NCI-H2227 (cell line): Measurements from ENCODE around the gene SRC.
A peak's percentile ranks its signal among the peaks of the same experiment; 100 is the strongest.

ENCODE experiments used
- DNase-seq: peaks from one replicate; lab custom pipeline; 2025; ENCODE audit not compliant: unreplicated experiment; lab: John Stamatoyannopoulos, UW

Gene SRC

DNA sequence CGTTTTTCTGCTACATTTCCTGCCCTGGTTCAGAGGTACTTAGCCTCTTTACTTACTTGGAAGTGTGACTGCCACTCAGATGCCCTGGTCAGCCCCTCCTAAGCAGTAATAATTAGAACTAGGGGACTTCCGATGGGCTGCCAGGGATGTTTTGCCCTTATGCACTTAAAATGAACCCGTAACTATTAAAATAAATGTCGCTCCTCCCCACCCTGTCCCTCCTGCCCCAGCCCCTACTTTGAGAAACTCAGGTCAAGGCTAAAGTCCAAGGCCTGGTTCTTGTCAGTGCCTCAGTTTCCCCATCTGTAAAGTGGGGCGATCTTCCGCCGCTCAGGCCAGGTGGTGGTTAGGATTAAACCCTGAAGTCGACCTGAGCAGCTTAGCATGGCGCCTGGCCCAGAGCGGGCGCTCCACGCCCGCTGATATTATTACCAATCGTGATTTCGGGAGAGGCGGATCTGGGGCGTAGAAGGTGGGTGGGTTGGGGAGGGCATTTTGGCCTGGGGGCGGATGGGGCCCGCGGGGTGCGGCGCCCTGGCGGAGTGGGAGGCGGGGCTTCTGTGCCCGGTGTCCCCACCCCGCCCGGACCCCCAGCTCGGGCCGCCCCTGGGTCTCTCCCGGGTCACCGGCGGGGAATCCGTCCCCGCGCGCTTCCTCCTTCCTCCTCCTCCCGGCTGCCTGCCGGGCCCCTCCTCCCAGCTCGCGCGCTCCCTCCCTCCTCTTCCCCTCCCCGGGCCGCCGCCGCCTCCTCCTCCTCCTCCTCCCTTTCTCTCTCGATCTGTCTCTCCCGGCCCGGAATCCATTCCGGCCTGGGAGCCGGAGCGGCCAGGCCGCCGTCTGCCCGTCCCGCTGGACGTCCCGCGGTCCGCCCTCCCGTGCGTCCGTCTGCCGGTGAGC lies at the start of gene SRC:
TSS of gene SRC (plus strand) at position 802 of the 897 bp plus-strand sequence. CDS start 38,014 bp downstream, outside the sequence.
- peak; percentile 71 for DNase-seq

DNA sequence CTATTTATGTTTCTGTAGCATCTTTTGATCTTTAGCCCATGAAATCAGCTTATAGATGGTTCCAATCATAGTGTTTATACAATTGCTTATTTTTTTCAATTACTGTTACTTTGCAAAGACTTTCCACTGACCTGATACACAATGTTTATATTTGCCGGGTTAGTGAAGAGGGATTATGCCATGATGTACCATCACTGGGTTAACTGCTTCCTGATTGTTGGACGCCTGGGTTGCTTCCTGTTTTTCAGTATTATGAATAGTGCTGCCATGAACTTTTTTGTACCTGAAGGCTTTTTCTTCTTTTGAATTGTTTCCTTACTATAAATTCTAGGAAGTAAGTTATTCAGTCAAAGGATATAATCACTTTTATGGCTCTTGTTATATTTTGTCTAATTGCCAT lies 49.6 kb upstream of the SRC start:
- no peak for DNase-seq

DNA sequence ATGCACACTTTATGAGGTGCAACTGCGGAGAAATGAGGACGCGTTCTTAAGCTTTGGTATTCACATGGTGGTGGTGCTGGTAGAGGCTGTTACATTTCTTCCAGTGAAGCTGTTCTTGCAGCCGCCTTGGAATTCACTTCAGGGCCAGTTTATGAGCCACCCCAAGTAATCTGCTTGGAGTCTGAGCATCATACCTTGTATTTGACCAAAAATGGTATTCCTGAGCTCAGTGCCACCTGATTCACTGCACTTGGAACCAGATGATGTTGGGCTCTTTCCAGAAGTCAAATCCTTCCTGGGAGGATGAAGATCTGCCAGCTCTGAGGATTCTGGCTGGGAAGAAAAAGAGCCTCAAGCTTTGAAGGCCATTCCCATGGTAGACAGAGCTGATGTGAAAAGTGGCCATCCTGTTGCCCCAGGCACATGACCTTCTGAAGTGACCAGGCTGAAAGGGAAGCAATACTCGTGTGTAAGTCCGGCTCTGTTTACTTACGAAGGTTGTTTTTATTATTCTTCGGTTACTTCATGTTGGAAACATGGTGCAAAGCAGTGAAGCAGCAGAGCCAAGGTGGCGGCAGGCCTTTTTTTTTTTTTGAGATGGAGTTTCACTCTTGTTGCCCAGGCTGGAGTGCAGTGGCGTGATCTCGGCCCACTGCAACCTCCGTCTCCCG lies 48.7 kb upstream of the SRC start:
- no peak for DNase-seq

DNA sequence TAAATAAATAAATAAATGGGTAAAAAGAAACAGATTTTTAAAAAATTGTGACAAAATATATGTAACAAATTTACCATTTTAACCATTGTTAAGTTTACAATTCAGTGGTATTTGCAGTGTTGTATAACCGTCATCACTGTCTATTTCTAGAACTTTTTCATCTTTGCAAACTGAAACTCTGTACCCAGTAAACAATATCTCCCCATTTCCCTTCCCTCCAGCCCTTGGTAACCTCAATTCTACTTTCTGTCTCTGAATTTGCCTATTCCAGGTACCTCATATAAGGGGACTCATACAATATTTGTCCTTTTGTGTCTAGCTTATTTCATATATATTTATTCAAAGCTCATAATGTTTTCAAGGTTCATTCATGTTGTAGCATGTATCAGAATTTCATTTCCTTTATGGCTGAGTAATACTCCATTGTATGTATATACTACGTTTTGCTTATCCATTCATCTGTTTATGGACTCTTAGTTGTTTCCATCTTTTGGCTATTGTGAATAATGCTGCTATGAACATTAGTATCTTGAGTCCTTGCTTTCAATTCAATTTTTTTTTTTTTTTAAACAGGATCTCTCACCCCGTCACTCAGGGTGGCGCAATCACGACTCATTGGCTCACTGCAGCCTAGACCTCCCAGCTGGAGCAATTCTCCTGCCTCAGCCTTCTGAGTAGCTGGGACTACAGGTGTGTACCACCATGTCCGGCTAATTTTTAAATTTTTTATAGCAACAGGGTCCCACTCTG lies 47.6 kb upstream of the SRC start:
- DNase-seq, result no peak

DNA sequence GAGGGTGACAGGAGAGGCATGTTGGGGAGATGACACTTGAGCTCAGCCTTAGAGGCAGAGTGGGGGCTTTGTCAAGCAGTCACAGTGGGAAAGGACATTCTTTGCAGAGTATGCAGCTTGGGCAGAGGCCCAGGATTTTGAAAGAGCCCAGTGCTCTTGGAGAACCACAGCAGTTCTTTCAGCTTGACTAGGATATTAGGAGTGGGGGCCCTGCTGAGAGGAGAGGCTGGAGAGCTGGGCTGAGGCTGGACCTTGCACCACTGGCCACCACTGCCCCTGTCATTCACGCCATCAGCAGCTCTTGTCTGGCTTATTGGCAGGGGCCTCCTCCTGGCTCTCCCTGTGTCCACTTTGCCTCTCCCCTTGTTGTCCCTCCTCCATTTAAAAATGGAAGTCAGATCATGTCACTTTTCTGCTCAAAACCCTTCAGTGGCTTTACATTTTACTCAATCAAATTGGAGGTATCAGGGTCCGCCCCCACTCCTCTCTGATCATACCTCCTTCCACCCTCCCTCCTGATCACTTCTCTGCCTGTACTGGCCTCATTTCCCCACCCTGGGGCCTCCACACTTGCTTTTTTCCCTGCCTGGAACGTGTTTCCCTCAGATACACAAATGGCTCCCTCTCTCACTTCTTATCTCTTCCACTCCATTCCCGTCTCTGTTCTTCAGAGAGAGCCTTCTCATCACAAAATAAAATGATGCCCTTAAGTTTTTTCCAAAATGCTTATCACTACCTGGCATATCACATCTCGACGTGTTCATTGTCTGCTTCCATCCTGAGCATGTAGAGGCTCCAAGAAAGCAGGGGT lies 46.0 kb upstream of the SRC start:
- no peak for DNase-seq

DNA sequence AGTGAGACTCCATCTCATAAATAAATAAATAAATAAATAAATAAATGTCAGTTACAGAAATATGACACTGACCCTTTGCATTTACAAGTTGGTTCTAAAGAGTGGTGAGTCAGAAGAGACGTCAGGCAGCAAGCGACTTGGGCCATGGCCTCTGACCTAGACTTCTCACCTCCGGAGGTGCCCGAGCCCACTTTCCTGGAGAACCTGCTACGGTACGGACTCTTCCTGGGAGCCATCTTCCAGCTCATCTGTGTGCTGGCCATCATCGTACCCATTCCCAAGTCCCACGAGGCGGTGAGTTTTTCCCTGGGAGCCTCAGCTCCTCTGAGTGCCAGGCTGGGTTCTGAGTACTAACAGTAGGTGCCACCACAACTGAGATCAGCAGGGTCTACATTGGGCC lies 44.8 kb upstream of the SRC start:
- no peak for DNase-seq

DNA sequence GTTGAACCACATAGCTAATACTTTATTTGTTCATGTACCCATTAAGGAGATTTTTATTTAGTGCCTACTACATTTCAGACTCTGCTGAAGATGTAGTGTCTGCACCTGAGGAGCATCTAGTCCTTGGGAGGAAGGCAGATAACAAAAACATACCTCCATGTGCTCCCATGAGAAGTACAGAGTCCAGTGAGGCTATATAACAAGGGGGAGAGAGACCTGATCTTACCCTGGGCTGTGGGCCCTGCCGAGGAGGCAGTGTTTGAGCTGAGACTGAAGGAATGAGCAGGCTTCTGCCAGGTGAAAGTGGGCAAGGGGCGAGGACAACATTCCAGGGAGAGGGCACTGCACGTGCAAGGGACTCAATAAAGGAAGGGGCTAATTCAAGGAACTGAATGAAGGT lies 44.4 kb upstream of the SRC start:
- DNase-seq, result no peak

DNA sequence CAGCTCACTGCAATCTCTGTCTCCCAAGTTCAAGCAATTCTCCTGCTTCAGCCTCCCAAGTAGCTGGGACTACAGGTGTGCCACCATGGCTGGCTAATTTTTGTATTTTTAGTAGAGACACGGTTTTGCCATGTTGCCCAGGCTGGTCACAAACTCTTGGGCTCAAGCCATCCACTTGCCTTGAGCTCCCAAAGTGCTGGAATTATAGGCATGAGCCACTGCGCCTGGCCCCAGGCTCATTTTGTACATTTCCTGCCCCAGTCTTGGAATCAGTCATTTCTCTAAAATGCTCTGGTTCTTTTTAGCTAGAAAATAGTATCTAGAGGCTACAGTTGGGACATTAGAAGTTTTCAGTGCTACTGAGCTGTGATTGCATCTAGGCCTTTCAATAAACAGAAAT lies 43.0 kb upstream of the SRC start:
- no peak for DNase-seq

DNA sequence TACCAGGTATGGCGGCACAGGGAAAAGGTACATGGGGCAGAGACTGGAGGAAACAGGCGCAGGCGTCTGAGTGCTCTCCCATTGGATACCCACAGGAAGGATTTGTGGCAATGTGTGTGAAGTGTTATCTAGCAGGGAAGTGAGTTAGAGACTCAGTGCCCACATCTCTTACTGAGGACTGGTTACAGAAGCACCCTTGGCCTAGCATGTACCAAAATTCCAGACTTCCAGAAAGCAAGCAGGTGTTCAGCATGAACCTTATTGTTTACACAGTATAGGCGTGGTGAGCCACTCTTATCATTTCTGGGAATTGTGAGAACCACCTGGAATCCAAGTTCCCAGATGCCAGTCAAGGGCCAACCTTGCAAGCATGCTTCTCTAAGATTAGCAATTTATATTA lies 42.3 kb upstream of the SRC start:
- DNase-seq, result no peak

DNA sequence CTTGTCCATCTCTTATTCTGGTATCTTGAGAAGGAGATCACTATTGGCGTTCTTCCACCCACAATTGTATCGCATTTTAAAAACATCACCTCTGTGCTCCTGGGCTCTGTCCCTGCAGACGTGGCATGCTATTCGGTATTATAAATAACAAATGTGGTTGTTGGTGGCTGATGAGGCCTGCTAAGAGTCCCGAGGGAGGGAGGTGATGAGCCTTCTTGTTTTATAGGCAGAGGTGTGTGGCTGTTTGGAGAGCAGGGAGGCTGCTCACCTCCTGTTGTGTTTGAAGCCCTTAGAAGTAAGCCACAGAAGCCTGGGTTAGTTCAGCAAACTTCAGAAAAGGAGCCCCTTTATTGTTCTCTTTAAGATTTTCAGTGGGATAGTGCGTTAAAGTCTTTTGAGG lies 40.9 kb upstream of the SRC start:
- no peak for DNase-seq

DNA sequence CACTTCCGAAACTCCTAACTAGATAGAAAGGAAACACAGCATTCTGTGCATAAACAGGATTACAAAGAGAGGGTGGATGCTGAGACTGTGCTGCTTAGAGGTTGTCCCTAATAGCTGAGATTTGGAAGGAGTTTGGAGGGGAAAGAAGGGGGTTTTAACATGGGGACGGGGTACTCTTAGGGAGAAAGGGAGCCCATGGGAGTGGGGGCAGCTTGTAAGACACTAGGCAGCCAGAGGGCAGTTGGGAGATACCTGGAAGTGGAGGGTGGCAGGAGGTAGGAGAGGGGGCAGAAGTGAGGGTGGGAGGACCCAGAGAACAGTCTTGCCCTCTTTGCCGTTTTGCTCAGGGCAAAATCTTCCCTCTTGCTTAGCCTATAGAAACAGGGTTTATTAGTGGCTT lies 40.1 kb upstream of the SRC start:
- no peak for DNase-seq

DNA sequence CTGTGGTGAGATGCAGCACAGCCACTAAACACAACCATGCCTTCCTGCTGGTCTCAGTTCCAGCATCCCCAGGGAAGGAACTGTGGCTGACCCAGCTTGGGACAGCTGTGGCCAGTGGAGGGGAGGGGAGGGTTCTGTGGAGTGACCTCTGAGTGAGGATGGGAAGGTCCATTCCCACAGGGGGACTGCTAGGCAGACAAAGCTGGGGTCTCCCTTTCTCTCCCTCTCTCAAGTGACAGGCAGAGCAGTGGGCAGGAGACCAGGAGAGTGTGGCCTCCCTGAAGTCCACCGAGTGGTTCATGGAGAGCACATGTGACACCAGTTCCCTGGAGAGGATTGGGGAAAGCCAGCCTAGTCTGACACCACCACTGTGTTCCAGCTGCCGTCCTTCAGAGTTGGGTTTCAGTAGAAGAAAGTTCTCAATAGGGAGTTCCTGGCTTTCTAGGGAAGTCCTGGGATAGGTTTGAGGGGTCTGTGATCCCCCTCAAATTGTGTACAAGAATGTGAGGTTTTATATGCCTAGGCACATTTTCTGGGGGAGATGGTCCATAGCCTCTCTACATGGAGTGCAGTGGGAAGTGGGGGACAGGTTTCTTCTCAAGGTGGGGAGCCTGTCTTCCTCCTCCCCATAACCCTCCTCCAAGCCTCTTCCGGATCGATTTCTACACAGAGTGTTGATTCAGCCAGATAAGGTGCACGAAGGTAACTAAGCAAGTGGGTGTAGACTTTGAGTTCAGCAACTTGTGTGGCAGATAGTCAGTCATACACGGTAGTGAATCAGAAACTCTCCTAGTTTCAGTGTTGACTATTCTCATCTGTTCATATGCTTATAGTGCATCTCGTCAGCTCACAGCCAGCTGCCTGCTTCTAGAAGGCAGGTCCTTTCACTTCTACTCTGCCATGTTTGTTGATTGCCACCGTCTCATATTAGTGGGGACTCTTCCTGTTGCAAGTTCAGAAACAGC lies 37.6 kb upstream of the SRC start:
- no peak for DNase-seq

DNA sequence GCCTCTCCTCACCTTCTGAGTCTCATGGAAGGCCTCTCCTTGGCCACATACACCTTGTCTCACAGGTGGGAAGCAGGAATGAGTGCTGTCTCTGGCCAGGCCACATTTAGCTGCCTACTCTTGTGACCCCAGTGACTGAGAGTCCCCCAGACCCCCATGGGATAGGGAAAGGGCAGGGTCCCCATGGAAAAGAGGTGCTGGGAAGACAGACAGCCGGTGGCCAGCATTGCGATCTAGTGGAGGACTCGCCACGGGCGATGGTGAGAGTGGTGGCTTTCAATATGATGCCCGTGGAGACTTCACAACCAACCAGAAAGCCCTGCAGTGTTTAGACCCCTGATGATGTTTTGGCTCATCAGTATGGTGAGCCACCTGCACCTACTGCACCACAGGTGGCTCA lies 36.6 kb upstream of the SRC start:
- no peak for DNase-seq

DNA sequence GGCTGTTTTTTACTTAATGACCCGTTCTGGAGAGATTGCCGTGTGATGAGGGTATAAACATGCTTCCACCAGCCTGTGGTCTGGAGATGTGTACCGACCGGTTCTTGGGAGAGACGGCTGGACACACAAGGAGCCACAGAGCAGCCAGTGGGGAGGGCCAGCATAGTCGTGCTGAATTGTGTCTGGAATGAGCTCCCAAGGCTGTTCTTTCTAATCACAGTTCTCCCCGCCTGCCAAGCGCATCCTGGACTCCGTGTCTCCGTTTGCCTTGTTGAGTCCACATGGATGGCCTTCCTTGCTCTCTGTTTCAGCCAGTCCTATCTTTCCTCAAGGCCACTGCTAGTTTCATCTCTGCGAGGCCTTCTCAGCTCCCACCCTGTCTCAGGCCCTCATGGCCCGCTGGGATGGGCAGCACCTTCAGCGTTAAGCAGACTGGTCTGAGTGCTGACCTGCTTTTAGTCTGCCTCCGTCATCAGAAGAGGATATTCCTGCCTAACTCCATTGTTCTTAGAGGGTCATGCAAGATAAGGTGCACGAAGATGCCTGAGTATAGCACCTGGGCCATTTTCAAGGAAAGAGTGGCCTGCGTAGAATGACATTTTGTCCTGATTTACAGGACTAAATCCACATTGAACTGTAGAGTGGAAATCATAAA lies 35.9 kb upstream of the SRC start:
- no peak for DNase-seq

DNA sequence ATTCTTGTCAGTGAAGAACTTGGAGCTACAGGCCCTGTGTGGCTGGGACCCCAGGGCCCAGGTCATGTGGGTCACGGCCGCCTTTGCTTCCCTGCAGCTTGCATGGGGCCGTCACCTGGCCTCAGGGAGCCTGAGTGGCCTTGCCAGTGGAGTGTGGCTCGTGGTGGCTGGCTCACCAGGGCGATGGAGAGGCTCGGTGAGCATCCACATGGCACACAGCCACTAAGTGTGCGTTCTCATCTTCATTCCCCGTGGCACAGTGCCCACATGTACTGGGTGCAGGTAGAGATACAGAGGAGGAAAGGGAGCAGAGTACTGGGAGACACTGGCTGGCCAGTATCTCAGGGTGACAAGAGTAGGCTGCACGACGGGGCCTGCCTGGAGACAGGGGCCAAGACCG lies 35.0 kb upstream of the SRC start:
- no peak for DNase-seq

DNA sequence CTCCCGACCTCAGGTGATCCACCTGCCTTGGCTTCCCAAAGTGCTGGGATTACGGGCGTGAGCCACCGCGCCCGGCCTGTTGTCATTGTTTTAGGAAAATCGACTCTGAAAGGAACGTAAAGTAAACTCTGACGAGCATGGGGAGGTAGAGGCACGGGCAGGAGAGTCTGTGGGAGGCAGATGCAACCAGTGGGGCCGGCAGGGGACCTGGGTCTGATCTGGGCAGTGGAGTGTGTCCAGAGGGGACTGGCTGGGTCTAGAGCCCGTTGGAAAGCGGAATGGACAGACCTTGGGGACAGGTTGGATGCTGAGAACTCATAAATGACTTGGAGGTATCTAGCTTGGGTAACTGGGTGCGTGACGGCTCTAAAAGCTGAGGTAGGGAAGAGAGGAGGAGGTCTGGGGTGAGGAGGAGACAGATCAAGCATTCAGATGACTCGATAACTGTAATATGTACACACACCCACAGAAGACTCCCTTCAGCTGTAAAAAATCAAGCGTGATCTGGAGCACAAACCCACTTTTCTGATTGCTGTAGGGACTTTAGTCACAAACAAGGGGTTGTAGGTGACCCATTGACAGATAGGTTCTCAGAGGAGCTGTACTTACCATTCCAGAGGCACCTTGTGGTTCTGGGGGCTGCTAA lies 34.1 kb upstream of the SRC start:
- DNase-seq, result no peak

DNA sequence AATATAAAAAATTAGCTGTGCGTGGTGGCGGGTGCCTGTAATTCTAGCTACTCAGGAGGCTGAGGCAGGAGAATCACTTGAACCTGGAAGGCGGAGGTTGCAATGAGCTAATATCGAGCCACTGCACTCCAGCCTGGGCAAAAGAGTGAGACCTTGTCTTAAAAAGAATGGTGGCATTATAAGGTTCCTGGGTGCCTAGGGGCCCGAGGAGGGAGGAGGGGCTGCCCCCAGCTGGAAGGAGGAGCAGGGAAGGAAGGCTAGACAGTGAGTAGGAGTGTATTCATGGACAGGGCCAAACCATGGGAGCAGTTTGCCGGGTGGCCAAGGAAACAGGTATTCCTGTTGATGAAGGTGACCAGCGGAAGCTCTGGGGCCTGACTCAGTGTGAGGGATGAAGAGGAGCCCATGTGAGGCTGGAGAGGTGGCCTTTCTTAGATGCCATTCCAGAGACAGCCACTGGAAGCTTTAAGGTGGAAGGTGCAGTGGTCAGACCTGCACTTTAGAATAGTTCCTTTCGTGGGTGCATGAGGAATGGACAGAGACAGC lies 32.3 kb upstream of the SRC start:
- no peak for DNase-seq

DNA sequence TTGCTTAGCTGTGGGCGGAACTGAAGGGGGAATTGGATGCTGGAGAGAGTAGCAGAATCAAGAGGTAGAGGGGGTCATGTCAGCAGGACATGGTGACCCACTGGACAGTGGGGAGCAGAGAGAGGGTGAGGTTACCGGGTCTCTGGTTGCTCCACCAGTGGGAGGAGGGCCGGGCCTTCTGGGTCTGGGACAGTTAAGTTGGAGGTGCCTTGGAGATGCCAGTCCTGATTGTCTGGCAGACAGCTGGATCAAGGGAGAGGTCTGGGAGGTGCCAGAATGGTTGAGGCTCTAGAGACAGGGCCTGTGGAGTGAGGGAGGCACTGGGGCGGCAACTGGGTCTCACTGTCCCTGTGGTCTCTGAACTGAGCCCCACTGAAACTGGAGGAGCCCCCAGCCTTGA lies 31.8 kb upstream of the SRC start:
- DNase-seq, result no peak

DNA sequence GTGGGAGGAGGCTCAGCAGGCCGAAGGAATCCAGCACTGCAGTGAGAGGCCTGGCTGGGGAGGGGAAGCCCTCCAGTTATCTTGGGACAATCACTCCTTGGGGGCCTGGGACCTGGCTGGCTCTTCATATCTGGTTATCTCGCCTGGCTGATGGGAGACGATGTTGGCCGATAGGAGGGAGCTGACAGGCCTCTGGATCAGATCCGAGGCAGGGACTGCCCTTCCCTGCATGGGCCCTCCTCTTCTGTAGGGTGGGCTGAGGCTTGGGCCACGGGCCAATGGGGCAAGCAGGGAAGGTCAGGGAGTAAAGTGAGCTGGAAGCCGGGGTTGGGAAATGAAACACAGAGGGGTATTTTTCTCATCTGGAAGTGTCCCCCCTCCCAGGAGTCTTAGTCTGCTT lies 31.3 kb upstream of the SRC start:
- no peak for DNase-seq
